GM12878 (cell line): ENCODE measurements around the gene ACVR1C. TPM values are rescaled to one million over a fixed set of nuclear protein-coding genes. Genes with fewer than 3 reads are reported as not detected.

Source experiments
- ATAC-seq: fragments of 200-7000 bp; cut with Tn5 transposase; 3 replicates; pipeline ENCODE4 v1.9.1; 2020; ENCODE audit warnings: mild to moderate bottlenecking, moderate library complexity
- BruUV-seq: library from RNA; stranded (reverse); fragments of 400-500 nt; replicated peaks from 2 replicates; lab custom pipeline; 2021; lab: Mats Ljungman, UMichigan
- CTCF ChIA-PET: fragments of 300-600 bp; sonication (Branson Sonifier 250); formaldehyde crosslinking; extraction: SDS; loops from one replicate; lab custom pipeline; 2021; ENCODE audit warnings: inconsistent platforms; lab: Yijun Ruan, JAX
- POLR2A ChIA-PET: fragments of 350-600 bp; formaldehyde crosslinking; extraction: SDS; loops from one replicate; lab custom pipeline; 2021; ENCODE audit warnings: inconsistent platforms; lab: Charles Lee
- RAD21 ChIA-PET: fragments of 300-600 bp; sonication (Branson Sonifier 250); formaldehyde crosslinking; loops from one replicate; lab custom pipeline; 2023; ENCODE audit warnings: antibody characterized with exemption; ENCODE audit not compliant: unreplicated experiment; lab: Charles Lee
- SMC1A ChIA-PET: fragments of 300-600 bp; sonication (Branson Sonifier 250); formaldehyde crosslinking; loops from one replicate; lab custom pipeline; 2023; ENCODE audit not compliant: unreplicated experiment, uncharacterized antibody; lab: Charles Lee
- DNase-seq: peaks from one replicate; pipeline ENCODE4 v3.0.0-alpha.2; 2011; ENCODE audit warnings: low read depth, low spot score
- FAIRE-seq: peaks from 3 replicates; lab custom pipeline; 2011; peaks lifted over from hg19 to GRCh38; lab: Jason Lieb, UNC
- H2AFZ ChIP-seq: 2 replicates; pipeline ENCODE4 v1.6.0; 2011; ENCODE audit warnings: low read depth, low read length, control low read depth; ENCODE audit not compliant: control insufficient read depth
- H3K27ac ChIP-seq: 2 replicates; pipeline ENCODE4 v1.5.1; 2011; ENCODE audit warnings: control low read depth; ENCODE audit not compliant: control insufficient read depth, insufficient read depth
- H3K27me3 ChIP-seq, 2 experiments: replicated peaks in 1 of 2; 2 replicates each; pipeline versions ENCODE4 v1.6.0 to v1.6.1; 2011; ENCODE audit warnings: low read length in 1 of 2; ENCODE audit not compliant: control insufficient read depth in 2 of 2, insufficient read depth in 2 of 2
- H3K36me3 ChIP-seq, 2 experiments: 2 replicates each; pipeline ENCODE4 v1.5.1; 2011; ENCODE audit warnings: low read length in 1 of 2; ENCODE audit not compliant: control insufficient read depth in 2 of 2, insufficient read depth in 2 of 2
- H3K4me1 ChIP-seq: 2 replicates; pipeline ENCODE4 v1.6.1; 2011; ENCODE audit warnings: mild to moderate bottlenecking, low read length, moderate library complexity, mixed read lengths; ENCODE audit not compliant: control insufficient read depth, insufficient read depth
- H3K4me2 ChIP-seq: 2 replicates; pipeline ENCODE4 v1.6.0; 2011; ENCODE audit warnings: control low read depth; ENCODE audit not compliant: control insufficient read depth, insufficient read depth
- H3K4me3 ChIP-seq: fragments of 200-600 bp; sonication (generic); 2 replicates; pipeline ENCODE4 v1.5.1; 2016
- H3K79me2 ChIP-seq: 2 replicates; pipeline ENCODE4 v1.6.0; 2011; ENCODE audit warnings: low read length; ENCODE audit not compliant: control insufficient read depth, insufficient read depth
- H3K9ac ChIP-seq: 2 replicates; pipeline ENCODE4 v1.8.0; 2011; ENCODE audit warnings: low read length, control low read depth, mixed read lengths; ENCODE audit not compliant: control insufficient read depth, insufficient read depth
- H3K9me3 ChIP-seq: replicated peaks from 3 replicates; pipeline ENCODE4 v1.5.1; 2011; ENCODE audit warnings: mild to moderate bottlenecking, low read length; ENCODE audit not compliant: control insufficient read depth, insufficient read depth
- H4K20me1 ChIP-seq: 2 replicates; pipeline ENCODE4 v1.6.0; 2011; ENCODE audit not compliant: control insufficient read depth, insufficient read depth
- BACH1 ChIP-seq: fragments of 450-650 bp; IDR thresholded peaks from 2 replicates; pipeline ENCODE4 v1.6.1; 2017; ENCODE audit warnings: mild to moderate bottlenecking, borderline replicate concordance
- EGR1 ChIP-seq, 2 experiments: IDR thresholded peaks; 1 replicate in 1 of 2; 2 replicates in 1 of 2; pipeline ENCODE4 v1.6.1; 2011 to 2012; ENCODE audit warnings: low read depth in 2 of 2, low read length in 2 of 2, borderline replicate concordance in 1 of 2, mild to moderate bottlenecking in 1 of 2, moderate library complexity in 1 of 2
- ETV6 ChIP-seq, 2 experiments: fragments of 450-650 bp in 1 of 2; IDR thresholded peaks in 1 of 2; conservative IDR thresholded peaks in 1 of 2; 2 replicates each; pipeline ENCODE4 v1.6.1; 2014; ENCODE audit warnings: antibody characterized with exemption in 1 of 2, borderline replicate concordance in 1 of 2, low read depth in 1 of 2, mild to moderate bottlenecking in 1 of 2, moderate library complexity in 1 of 2
- FOXK2 ChIP-seq: fragments of 450-650 bp; IDR thresholded peaks from 2 replicates; pipeline ENCODE4 v1.6.1; 2017; ENCODE audit warnings: mild to moderate bottlenecking, moderate library complexity
- HDAC2 ChIP-seq: fragments of 200-600 bp; sonication (generic); IDR thresholded peaks from 2 replicates; pipeline ENCODE4 v1.6.1; 2017
- HSF1 ChIP-seq: fragments of 150-350 bp; IDR thresholded peaks from 2 replicates; pipeline ENCODE4 v1.6.1; 2014; ENCODE audit warnings: mild to moderate bottlenecking, low read depth, low read length
- LARP7 ChIP-seq: fragments of 450-650 bp; IDR thresholded peaks from 2 replicates; pipeline ENCODE4 v1.6.1; 2017; ENCODE audit warnings: mild to moderate bottlenecking
- RAD21 ChIP-seq: IDR thresholded peaks from 2 replicates; pipeline ENCODE4 v1.6.1; 2011; ENCODE audit warnings: mild to moderate bottlenecking, low read depth, low read length, moderate library complexity; ENCODE audit not compliant: insufficient read depth
- SIN3A ChIP-seq: IDR thresholded peaks from 2 replicates; pipeline ENCODE4 v1.6.1; 2012; ENCODE audit warnings: low read depth, low read length, improper control_type of control experiment
- WRNIP1 ChIP-seq: IDR thresholded peaks from 2 replicates; pipeline ENCODE4 v1.6.1; 2011; ENCODE audit warnings: low read depth, low read length, improper control_type of control experiment, borderline replicate concordance
- WGBS: methylation state at CpG from one replicate; pipeline ENCODE4 v1.1.6; 2016; ENCODE audit warnings: low lambda C conversion rate; ENCODE audit not compliant: insufficient replicate concordance, insufficient coverage; ENCODE audit errors: missing lambda C conversion rate; 5-methylcytosine and 5-hydroxymethylcytosine counted together
- in situ Hi-C: fragments of 300-500 bp; cut with MboI; formaldehyde crosslinking; loops from 9 replicates; pipeline ENCODE4 v1.14.3; 2018; ENCODE audit warnings: mixed read lengths
- intact Hi-C: fragments of 100-400 bp; cut with micrococcal nuclease; formaldehyde crosslinking; loops from one replicate; pipeline ENCODE4 v1.14.2; 2022; ENCODE audit not compliant: unreplicated experiment
- polyA plus RNA-seq, 11 experiments: library from polyadenylated mRNA; depleted of rRNA in 4 of 11; unstranded in 6 of 11; stranded (reverse) in 5 of 11; fragments of >200 nt; fragmentation: Nextera tagmentation in 4 of 11; fragmentation: Illumina TruSeq in 1 of 11; extraction: Ambion mirVana in 4 of 11; extraction: Trizol in 1 of 11; gene quantifications; 1 replicate in 1 of 11; 2 replicates in 10 of 11; pipeline versions ENCODE4 v1.2.1 to v1.2.3, GENCODE V29; 2011 to 2016; ENCODE audit warnings: inconsistent platforms in 2 of 11, missing spikeins in 2 of 11, low read depth in 1 of 11
- total RNA-seq, 4 experiments: library from RNA; depleted of rRNA in 3 of 4; stranded (reverse); fragments of >200 nt in 3 of 4; fragmentation: Illumina TruSeq in 1 of 4; extraction: Trizol in 1 of 4; gene quantifications; 2 replicates each; pipeline versions ENCODE4 v1.2.1 to v1.2.3, GENCODE V29; 2013 to 2021
- TF ChIP-seq, protein P1 (sequence below): IDR thresholded peaks from 2 replicates; pipeline ENCODE4 v1.6.1; 2011; ENCODE audit warnings: borderline replicate concordance, low read depth, mild to moderate bottlenecking, moderate library complexity, mixed read lengths, low read length; ENCODE audit not compliant: insufficient read depth; ENCODE audit errors: extremely low read length
- TF ChIP-seq, protein P2 (sequence below): IDR thresholded peaks from 2 replicates; pipeline ENCODE4 v1.6.1; 2012; ENCODE audit warnings: mild to moderate bottlenecking, low read depth, low read length

The ACVR1C gene
- total and polyA plus RNA-seq, 10 of the 15 experiments (the other 5 are each of a cell fraction or from before 2014, with no cell fraction given), result not detected

DNA sequence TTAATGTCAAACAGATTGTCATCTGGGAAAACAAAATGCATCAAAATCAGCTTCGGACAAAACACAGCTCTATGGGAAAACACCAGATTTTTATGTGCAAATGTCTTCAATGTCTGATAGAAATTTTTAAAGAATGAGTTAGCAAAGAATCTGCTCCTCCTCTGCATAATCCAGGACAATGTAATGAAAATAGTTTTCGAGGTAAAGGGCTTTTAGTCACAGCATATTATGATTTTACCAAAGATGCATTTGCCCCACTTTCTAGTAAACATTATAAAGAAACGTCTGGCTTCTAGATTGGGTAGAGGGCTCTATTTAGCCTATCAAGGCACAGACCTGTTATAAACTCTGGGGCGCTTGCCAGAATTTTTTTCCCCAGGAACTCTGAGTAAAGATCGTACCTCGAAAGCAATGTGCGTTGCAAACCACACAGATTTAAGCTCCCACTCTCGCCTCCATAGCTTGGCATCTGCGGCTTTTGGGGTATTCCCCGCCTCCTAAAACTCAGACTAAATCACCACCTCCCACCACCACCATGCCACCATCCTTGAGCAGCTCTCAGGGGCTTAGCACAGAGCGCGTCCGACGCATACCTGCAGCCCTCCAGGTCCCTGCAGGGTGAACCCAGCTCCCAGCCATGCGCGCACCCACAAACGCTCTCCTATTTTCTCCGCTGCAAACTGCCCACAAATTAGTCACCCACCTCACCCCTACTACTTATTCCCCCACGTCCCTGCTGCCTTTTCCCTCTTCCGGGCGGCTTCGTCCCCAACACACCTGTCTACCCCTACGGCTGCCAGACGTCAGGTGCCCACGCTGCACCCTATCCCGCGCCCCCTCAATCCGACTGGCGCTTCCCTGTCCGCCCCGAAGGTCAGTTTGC is 829 bp downstream of the ACVR1C start:
- intact Hi-C loops (no loop called here), in situ Hi-C loops (no loop called here)
- H3K9ac ChIP-seq, result no peak overlapping the region
- no peaks in the 10 kb centered on the region; the same call in 2 of the 3 replicates for H3K9me3 ChIP-seq
- H3K79me2 ChIP-seq, result no peaks in the 10 kb centered on the region
- 11% methylated on average over 23 of the region's 31 CpGs for WGBS
- no peak for FAIRE-seq
- no peaks in the 10 kb centered on the region for H3K4me1 ChIP-seq
- no TSS peak for BruUV-seq
- RAD21 ChIA-PET, result no interaction called here
- POLR2A ChIA-PET, result no interaction called here
- CTCF ChIA-PET, result interaction anchor here (0.5 to 1.4 kb wide), 4 partner anchors 12 to 325 kb away, joined by 3 to 4 read pairs (median 3); no protein-coding TSS in a partner anchor
- DNase-seq, result no peak
- no peaks in the 10 kb centered on the region for H4K20me1 ChIP-seq
- H3K27ac ChIP-seq, result no peak overlapping the region
- no peak overlapping the region for H3K4me3 ChIP-seq
- H3K36me3 ChIP-seq, result no peaks in the 10 kb centered on the region
- TF ChIP-seq BACH1 (no peak), SIN3A (no peak), ETV6 (conservative IDR thresholded peaks at IDR 0.05 in 1 of 2, IDR thresholded peaks at IDR 0.05 in 1 of 2; ENCODE audit: borderline replicate concordance in 1 of 2, low read depth in 1 of 2) (no peak), HSF1 (no peak), HDAC2 (no peak), WRNIP1 (no peak), FOXK2 (no peak), EGR1 (IDR thresholded peaks at IDR 0.05; ENCODE audit: borderline replicate concordance in 1 of 2, low read depth in 2 of 2, low read length in 2 of 2) (no peak), LARP7 (no peak), RAD21 (no peak)
- TF ChIP-seq, protein P1, sequence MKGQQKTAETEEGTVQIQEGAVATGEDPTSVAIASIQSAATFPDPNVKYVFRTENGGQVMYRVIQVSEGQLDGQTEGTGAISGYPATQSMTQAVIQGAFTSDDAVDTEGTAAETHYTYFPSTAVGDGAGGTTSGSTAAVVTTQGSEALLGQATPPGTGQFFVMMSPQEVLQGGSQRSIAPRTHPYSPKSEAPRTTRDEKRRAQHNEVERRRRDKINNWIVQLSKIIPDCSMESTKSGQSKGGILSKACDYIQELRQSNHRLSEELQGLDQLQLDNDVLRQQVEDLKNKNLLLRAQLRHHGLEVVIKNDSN, result no peak
- TF ChIP-seq, protein P2, sequence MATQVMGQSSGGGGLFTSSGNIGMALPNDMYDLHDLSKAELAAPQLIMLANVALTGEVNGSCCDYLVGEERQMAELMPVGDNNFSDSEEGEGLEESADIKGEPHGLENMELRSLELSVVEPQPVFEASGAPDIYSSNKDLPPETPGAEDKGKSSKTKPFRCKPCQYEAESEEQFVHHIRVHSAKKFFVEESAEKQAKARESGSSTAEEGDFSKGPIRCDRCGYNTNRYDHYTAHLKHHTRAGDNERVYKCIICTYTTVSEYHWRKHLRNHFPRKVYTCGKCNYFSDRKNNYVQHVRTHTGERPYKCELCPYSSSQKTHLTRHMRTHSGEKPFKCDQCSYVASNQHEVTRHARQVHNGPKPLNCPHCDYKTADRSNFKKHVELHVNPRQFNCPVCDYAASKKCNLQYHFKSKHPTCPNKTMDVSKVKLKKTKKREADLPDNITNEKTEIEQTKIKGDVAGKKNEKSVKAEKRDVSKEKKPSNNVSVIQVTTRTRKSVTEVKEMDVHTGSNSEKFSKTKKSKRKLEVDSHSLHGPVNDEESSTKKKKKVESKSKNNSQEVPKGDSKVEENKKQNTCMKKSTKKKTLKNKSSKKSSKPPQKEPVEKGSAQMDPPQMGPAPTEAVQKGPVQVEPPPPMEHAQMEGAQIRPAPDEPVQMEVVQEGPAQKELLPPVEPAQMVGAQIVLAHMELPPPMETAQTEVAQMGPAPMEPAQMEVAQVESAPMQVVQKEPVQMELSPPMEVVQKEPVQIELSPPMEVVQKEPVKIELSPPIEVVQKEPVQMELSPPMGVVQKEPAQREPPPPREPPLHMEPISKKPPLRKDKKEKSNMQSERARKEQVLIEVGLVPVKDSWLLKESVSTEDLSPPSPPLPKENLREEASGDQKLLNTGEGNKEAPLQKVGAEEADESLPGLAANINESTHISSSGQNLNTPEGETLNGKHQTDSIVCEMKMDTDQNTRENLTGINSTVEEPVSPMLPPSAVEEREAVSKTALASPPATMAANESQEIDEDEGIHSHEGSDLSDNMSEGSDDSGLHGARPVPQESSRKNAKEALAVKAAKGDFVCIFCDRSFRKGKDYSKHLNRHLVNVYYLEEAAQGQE, result no peak
- peaks cover 9 to 16% of the 10 kb centered on the region in 2 experiments for H3K27me3 ChIP-seq
- SMC1A ChIA-PET, result interaction anchor here (0.5 kb wide), 1 partner anchor 22 kb away, joined by 3 read pairs; no protein-coding TSS in a partner anchor
- ATAC-seq, result peak; percentile 26
- H3K4me2 ChIP-seq, result 0 out of 2 replicates have a peak overlapping the region, but pooled peaks have one; percentile 1
- no peak overlapping the region for H2AFZ ChIP-seq
